ENCODE results near the gene CDHR4.
"Not testable (repeated sequence)": the region's sequence is repeated elsewhere in the genome, so short reads cannot be mapped to it uniquely, and the experiment has no call there.

GRCh38 chr3:49823131-49823530 is 23.5 kb upstream of the CDHR4 start:
- TF ChIP-seq CTCF (conservative IDR thresholded peaks at IDR 0.05; ENCODE audit: low read length); EZH2phosphoT487 (IDR thresholded peaks at IDR 0.05; ENCODE audit: borderline replicate concordance, low read depth, low read length): not testable (repeated sequence)

Data from OCI-LY7 (cell line).